DND-41 (cell line): Measurements from ENCODE around the gene CNTLN.

ENCODE experiments used
- ATAC-seq: fragments of 200-7000 bp; cut with Tn5 transposase; 3 replicates; pipeline ENCODE4 v1.9.1; 2021; ENCODE audit warnings: low read depth; ENCODE audit not compliant: insufficient read depth
- DNase-seq: peaks from one replicate; pipeline ENCODE4 v3.0.0-alpha.2; 2020
- H2AFZ ChIP-seq: 2 replicates; pipeline ENCODE4 v1.6.0; 2012; ENCODE audit warnings: low read depth, low read length
- H3K27ac ChIP-seq: 2 replicates; pipeline ENCODE4 v1.5.1; 2012; ENCODE audit warnings: low read length, inconsistent platforms
- H3K27me3 ChIP-seq: fragments of 200-600 bp; sonication (generic); 2 replicates; pipeline ENCODE4 v1.6.0; 2012; ENCODE audit warnings: low read length, mild to moderate bottlenecking, inconsistent platforms; ENCODE audit not compliant: insufficient read depth, poor library complexity
- H3K36me3 ChIP-seq: 2 replicates; pipeline ENCODE4 v1.5.1; 2012; ENCODE audit warnings: low read length, inconsistent platforms; ENCODE audit not compliant: insufficient read depth
- H3K4me1 ChIP-seq: 2 replicates; pipeline ENCODE4 v1.5.1; 2012; ENCODE audit warnings: mild to moderate bottlenecking, low read length; ENCODE audit not compliant: insufficient read depth
- H3K4me2 ChIP-seq: 2 replicates; pipeline ENCODE4 v1.6.0; 2012; ENCODE audit warnings: mild to moderate bottlenecking, moderate library complexity, low read length, inconsistent platforms; ENCODE audit not compliant: insufficient read depth
- H3K4me3 ChIP-seq, 2 experiments: fragments of 200-600 bp in 1 of 2; shearing (Covaris generic) in 1 of 2; 2 replicates each; pipeline ENCODE4 v1.5.1; 2012 to 2016; ENCODE audit warnings: inconsistent platforms in 2 of 2, low read length in 2 of 2, mild to moderate bottlenecking in 2 of 2, low read depth in 1 of 2, moderate library complexity in 1 of 2
- H3K79me2 ChIP-seq: 2 replicates; pipeline ENCODE4 v1.6.0; 2012; ENCODE audit warnings: low read length, inconsistent platforms; ENCODE audit not compliant: insufficient read depth
- H3K9ac ChIP-seq: 2 replicates; pipeline ENCODE4 v1.6.0; 2012; ENCODE audit warnings: low read depth, mild to moderate bottlenecking, inconsistent platforms, low read length, moderate library complexity
- H3K9me3 ChIP-seq: 2 replicates; pipeline ENCODE4 v1.5.1; 2012; ENCODE audit warnings: low read length, moderate library complexity, mild to moderate bottlenecking, inconsistent platforms; ENCODE audit not compliant: insufficient read depth, severe bottlenecking
- H4K20me1 ChIP-seq: 2 replicates; pipeline ENCODE4 v1.6.0; 2012; ENCODE audit warnings: low read length; ENCODE audit not compliant: insufficient read depth
- EZH2 ChIP-seq: IDR thresholded peaks from 3 replicates; pipeline ENCODE4 v1.6.1; 2012; ENCODE audit warnings: borderline replicate concordance, low read depth, mild to moderate bottlenecking, moderate library complexity, low read length, inconsistent platforms; ENCODE audit not compliant: severe bottlenecking
- TF ChIP-seq, protein P1 (sequence below): IDR thresholded peaks from 2 replicates; pipeline ENCODE4 v1.5.1; 2012; ENCODE audit warnings: borderline replicate concordance, low read length, moderate library complexity, mild to moderate bottlenecking; ENCODE audit not compliant: poor library complexity, severe bottlenecking; ENCODE audit errors: extremely low read depth

CNTLN gene

GRCh38 chr9:17140418-17140817 lies 5.6 kb downstream of the CNTLN start:
- Histone ChIP-seq H3K79me2 (peaks cover 64% of the 10 kb centered on the region), H3K9me3 (no peaks in the 10 kb centered on the region), H3K36me3 (peaks cover 9% of the 10 kb centered on the region; the same call in 1 of the 2 replicates), H3K9ac (no peak overlapping the region), H3K4me2 (no peak overlapping the region), H3K4me1 (peaks cover 18% of the 10 kb centered on the region), H4K20me1 (no peaks in the 10 kb centered on the region), H3K4me3 (no peak overlapping the region), H3K27ac (no peak overlapping the region), H3K27me3 (no peaks in the 10 kb centered on the region), H2AFZ (no peak overlapping the region)
- ATAC-seq (no peak), DNase-seq (no peak)
- TF ChIP-seq, protein P1, sequence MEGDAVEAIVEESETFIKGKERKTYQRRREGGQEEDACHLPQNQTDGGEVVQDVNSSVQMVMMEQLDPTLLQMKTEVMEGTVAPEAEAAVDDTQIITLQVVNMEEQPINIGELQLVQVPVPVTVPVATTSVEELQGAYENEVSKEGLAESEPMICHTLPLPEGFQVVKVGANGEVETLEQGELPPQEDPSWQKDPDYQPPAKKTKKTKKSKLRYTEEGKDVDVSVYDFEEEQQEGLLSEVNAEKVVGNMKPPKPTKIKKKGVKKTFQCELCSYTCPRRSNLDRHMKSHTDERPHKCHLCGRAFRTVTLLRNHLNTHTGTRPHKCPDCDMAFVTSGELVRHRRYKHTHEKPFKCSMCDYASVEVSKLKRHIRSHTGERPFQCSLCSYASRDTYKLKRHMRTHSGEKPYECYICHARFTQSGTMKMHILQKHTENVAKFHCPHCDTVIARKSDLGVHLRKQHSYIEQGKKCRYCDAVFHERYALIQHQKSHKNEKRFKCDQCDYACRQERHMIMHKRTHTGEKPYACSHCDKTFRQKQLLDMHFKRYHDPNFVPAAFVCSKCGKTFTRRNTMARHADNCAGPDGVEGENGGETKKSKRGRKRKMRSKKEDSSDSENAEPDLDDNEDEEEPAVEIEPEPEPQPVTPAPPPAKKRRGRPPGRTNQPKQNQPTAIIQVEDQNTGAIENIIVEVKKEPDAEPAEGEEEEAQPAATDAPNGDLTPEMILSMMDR = no peak
- TF ChIP-seq EZH2 = no peak

DNA sequence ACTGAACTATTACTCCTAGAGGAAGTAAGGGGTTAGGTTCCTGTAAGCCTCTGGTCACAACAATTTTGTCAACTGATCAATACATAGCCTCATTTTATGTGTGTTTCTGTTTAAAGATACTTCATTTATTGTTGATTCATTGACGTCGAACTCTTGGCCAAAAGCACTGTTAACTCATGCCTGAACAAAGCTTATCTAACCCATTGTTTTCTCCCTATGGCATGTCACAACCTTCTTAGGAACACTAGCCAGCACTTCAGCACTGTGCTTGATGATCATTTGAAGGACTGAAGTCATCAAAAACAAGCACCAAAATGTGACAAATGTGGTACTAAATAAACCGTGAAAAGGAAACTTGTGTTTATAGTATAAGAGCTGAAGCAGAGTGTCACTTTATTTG lies 13.5 kb downstream of the CNTLN start:
- Histone ChIP-seq H3K4me2 (no peak overlapping the region), H2AFZ (no peak overlapping the region), H3K4me3 (no peak overlapping the region), H3K27me3 (no peaks in the 10 kb centered on the region), H3K36me3 (peaks cover 32% of the 10 kb centered on the region), H3K9ac (no peak overlapping the region), H4K20me1 (no peaks in the 10 kb centered on the region), H3K27ac (no peak overlapping the region), H3K4me1 (no peaks in the 10 kb centered on the region), H3K79me2 (peaks cover 32% of the 10 kb centered on the region), H3K9me3 (no peaks in the 10 kb centered on the region)
- DNase-seq (no peak), ATAC-seq (no peak)
- no peak for TF ChIP-seq EZH2
- TF ChIP-seq, protein P1 = no peak

DNA sequence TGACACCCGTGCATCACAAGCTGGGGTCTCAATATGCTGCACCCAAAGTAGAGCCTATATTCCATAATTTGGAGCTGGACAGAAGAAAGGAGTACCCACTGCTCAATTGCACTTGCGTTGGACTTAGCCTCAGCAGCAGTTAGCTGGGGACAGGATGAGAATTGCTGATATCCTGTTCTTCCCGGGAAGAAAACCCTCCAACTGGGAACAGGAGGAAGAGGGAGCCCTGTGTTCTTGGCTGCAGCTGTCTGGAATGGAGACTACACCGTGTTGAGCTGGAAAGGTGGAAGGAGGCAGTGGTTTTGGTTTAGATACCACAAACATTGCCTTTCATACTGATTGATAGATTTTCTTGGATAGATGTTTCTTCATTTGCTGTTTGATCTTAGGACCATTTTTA lies 24.6 kb downstream of the CNTLN start:
- DNase-seq (no peak), ATAC-seq (no peak)
- Histone ChIP-seq H2AFZ (no peak overlapping the region), H3K27ac (no peak overlapping the region), H3K36me3 (peaks cover 19% of the 10 kb centered on the region; the same call in 1 of the 2 replicates), H3K4me2 (no peak overlapping the region), H3K4me3 (no peak overlapping the region), H4K20me1 (0 out of 2 replicates have a peak, but pooled peaks cover 4% of the 10 kb centered on the region), H3K79me2 (peaks cover 17% of the 10 kb centered on the region), H3K9ac (no peak overlapping the region), H3K9me3 (no peaks in the 10 kb centered on the region), H3K27me3 (no peaks in the 10 kb centered on the region), H3K4me1 (no peaks in the 10 kb centered on the region)
- no peak for TF ChIP-seq EZH2
- TF ChIP-seq, protein P1 = no peak

DNA sequence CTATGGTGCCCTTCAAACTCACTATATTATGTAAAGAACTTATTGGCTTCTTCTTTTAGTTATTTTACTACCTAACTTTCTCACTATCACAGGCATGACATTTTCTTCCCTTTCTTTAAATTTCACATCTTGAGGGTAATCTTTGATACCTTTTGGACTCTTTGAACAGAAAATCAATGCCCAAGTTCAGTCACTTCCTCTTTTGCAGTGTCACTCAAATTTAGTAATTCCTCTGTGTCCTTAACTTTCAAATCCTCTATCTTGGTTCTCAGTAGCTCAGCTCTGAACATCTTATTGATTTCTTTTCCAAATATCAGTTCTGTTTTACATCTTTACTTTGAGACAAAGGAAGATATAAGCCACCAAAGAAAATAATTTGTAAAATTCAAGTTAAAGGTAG lies 25.5 kb downstream of the CNTLN start:
- H3K4me1 ChIP-seq = no peaks in the 10 kb centered on the region
- H3K27ac ChIP-seq = no peak overlapping the region
- no peaks in the 10 kb centered on the region for H3K27me3 ChIP-seq
- no peak overlapping the region for H3K4me2 ChIP-seq
- H3K79me2 ChIP-seq = peaks cover 17% of the 10 kb centered on the region
- DNase-seq = no peak
- H3K36me3 ChIP-seq = 0 out of 2 replicates have a peak, but pooled peaks cover 10% of the 10 kb centered on the region
- no peak for TF ChIP-seq EZH2
- TF ChIP-seq, protein P1 = no peak
- H2AFZ ChIP-seq = no peak overlapping the region
- no peak overlapping the region for H3K9ac ChIP-seq
- H4K20me1 ChIP-seq = 0 out of 2 replicates have a peak, but pooled peaks cover 4% of the 10 kb centered on the region
- H3K4me3 ChIP-seq = no peak overlapping the region
- no peaks in the 10 kb centered on the region for H3K9me3 ChIP-seq
- no peak for ATAC-seq
